ENCODE data around the gene CYGB. TPM values are rescaled to one million over a fixed set of nuclear protein-coding genes. Genes with fewer than 3 reads are reported as not detected.

Gene CYGB
- total RNA-seq, 2 experiments from 2014 or later: not detected

DNA sequence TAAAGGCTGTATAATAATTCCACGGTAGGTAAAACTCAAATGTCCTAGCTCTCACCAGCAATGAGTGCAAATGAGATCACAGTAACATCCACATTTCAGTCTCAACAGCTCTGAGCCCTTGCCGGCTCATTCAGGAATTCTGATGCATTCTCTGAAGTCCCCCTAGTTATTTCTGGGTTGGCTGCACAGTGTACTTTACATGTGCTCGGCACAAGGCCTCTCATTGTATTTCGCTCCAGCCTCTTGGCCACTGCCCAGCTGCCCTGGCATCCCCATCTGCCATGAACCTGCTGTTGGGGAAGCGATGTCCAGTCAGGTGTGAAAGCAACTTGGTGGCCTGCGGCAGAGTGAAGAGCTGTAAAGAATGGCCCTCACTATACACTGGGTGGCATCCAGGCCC, 16.6 kb upstream of the CYGB start:
- ATAC-seq (no peak), DNase-seq (no peak)
- Mint-ChIP-seq H3K27ac (no peak overlapping the region), H3K4me3 (no peak overlapping the region), H3K36me3 (peaks cover 8% of the 10 kb centered on the region), H3K4me1 (peaks cover 32% of the 10 kb centered on the region), H3K27me3 (no peaks in the 10 kb centered on the region), H3K9me3 (ENCODE audit: low read depth) (no peaks in the 10 kb centered on the region)
- CTCF ChIA-PET: interaction anchor here (1.1 kb wide), 1 partner anchor 70 kb away, joined by 3 read pairs; no protein-coding TSS in a partner anchor

DNA sequence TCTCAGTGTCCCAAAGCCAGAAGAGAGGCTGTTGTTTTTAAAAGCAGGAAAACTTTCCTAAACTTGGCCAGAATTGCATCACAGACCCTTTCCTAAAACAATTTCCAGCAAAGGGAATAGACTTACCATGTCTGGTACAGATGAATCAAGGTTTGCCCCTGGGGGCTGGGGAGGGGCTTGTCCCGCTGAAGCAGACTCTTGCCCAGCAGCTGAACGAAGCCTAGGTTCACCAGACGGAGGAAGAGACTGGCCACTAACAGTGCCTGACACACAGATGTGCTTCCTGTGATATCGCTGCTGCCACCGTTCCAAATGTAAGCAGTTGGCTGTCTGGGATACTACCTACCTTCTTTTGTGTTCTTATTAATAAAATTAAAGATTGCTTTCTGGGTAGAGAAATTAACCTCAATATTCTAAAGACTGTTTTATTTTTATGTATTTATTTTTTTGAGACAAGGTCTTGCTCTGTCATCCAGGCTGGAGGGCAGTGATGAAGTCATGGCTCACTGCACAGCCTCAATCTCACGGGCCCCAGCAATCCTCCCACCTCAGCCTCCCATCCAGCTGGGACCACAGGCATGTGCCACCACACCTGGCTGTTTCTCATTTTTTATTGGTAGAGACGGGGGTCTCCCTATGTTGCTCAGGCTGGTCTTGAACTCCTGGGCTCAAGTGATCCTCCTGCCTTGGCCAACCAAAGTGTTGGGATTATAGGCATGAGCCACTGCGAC, 15.8 kb upstream of the CYGB start:
- CTCF ChIA-PET: interaction anchor here (1.1 kb wide), 1 partner anchor 70 kb away, joined by 3 read pairs; no protein-coding TSS in a partner anchor
- Mint-ChIP-seq H3K4me3 (no peak overlapping the region), H3K4me1 (peaks cover 26% of the 10 kb centered on the region), H3K9me3 (ENCODE audit: low read depth) (no peaks in the 10 kb centered on the region), H3K36me3 (peaks cover 2% of the 10 kb centered on the region), H3K27me3 (no peaks in the 10 kb centered on the region), H3K27ac (no peak overlapping the region)
- no peak for DNase-seq
- ATAC-seq: no peak

DNA sequence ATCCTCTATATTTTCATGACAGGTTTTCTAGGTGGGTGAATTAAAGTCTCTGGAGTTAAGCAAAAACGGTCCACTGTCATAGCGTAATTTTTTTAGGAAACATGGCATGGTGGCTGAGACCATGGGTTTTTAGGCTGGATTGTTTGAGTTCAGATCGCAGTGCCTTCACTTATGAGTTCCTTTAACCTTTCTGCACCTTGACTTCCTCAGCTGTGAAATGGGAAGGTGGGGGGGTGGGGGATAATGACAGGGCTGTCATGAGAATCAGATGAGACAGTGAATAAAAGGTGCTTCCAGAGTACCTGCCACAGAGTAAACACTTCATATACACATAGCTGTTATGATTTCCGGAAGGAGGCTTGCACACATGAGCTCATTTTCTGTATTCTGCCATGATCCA, 14.2 kb upstream of the CYGB start:
- no peak overlapping the region for H3K27ac Mint-ChIP-seq
- no peak overlapping the region for H3K4me3 Mint-ChIP-seq
- H3K9me3 Mint-ChIP-seq (ENCODE audit: low read depth): no peaks in the 10 kb centered on the region
- CTCF ChIA-PET: interaction anchor here (0.6 to 2.0 kb wide), 10 partner anchors 8 to 130 kb away, joined by 3 to 11 read pairs (median 3); no protein-coding TSS in a partner anchor
- peaks cover 2% of the 10 kb centered on the region for H3K36me3 Mint-ChIP-seq
- no peak for DNase-seq
- no peaks in the 10 kb centered on the region for H3K27me3 Mint-ChIP-seq
- peaks cover 16% of the 10 kb centered on the region for H3K4me1 Mint-ChIP-seq
- ATAC-seq: no peak

DNA sequence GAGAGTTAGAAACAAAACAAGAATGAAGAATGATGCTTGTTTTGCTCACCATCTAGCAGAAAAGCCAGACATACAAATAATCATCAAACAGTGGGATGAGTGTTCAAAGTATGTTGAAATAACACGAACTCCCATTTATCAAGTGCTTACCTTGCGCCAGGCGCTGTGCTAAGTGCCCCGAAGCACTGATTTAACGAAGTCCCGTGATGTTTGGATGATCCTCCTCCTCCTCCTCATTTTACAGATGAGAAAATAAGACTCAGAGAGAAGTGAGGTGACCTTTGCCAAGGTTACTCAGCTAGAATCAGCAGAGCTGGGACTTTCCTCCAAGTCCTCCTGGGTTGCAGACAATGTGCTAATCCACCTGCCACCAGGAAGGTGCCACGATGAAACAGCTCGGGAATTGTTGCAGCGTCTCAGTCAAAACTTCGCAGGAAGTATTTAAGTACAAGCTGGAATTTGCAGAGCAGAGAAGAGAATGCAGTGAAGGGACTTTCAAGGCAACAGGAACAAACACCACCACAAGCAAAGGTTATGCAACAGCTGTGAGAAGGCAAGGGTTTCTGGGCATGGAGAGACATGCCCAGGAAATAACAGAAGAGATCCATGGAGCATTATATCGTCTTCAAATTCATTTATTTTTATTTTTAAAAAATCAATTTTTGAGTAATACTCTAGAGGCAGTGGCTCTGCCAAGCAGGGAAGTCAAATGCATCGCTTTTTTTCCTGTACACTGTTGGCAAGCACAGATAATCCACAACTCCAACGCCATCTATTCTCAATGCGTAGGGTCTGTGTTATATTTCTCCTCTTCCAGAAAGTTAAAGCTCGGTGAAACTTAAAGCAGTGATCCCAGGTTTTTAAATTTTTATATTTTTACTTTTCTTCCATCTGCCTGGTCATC, 13.5 kb upstream of the CYGB start:
- H3K4me1 Mint-ChIP-seq: peaks cover 11% of the 10 kb centered on the region
- CTCF ChIA-PET: interaction anchor here (0.6 to 2.0 kb wide), 8 partner anchors 7 to 73 kb away, joined by 3 to 11 read pairs (median 3); no protein-coding TSS in a partner anchor
- H3K27me3 Mint-ChIP-seq: no peaks in the 10 kb centered on the region
- DNase-seq (no peak), ATAC-seq (no peak)
- no peak overlapping the region for H3K4me3 Mint-ChIP-seq
- peaks cover 2% of the 10 kb centered on the region for H3K36me3 Mint-ChIP-seq
- H3K27ac Mint-ChIP-seq: no peak overlapping the region
- no peaks in the 10 kb centered on the region for H3K9me3 Mint-ChIP-seq (ENCODE audit: low read depth)

DNA sequence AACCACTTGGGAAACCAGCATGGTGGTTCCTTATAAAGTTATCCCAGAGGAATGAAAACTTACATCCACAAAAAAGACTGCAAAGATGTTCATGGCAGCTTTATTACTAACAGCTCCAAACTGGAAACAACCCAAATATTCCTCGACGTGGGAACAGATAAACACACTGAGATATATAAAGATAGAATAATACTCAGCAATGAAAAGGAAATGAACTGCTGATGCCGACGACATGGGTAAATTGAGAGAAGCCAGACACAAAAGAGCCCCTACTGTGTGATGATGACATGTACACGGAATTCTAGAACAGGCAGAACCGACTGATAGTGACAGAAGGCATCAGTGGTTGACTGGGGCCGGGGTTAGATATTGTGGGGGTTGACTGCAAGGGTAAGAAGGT, 12.0 kb upstream of the CYGB start:
- Mint-ChIP-seq H3K27ac (no peak overlapping the region), H3K36me3 (no peaks in the 10 kb centered on the region), H3K27me3 (peaks cover 2% of the 10 kb centered on the region), H3K4me1 (peaks cover 3% of the 10 kb centered on the region), H3K9me3 (ENCODE audit: low read depth) (no peaks in the 10 kb centered on the region), H3K4me3 (no peak overlapping the region)
- DNase-seq (no peak), ATAC-seq (no peak)
- CTCF ChIA-PET: interaction anchor here (1.0 to 1.3 kb wide), 3 partner anchors 12 to 74 kb away, joined by 3 to 7 read pairs (median 4); partner anchors contain the start of gene CYGB

DNA sequence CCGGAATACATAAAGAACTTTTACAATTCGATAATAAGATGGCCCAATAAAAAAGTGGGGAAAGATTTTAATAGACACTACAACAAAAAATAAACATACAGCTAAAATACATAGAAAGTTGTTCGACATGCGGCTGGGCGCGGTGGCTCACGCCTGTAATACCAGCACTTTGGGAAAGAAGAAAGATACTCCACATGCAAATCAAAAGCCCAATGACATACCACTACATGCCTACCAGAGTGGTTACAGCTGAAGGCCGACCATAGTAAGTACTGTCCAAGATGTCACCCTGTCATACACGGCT, 11.7 kb upstream of the CYGB start:
- no peaks in the 10 kb centered on the region for H3K36me3 Mint-ChIP-seq
- DNase-seq (no peak), ATAC-seq (no peak)
- no peak overlapping the region for H3K27ac Mint-ChIP-seq
- H3K4me3 Mint-ChIP-seq: no peak overlapping the region
- H3K4me1 Mint-ChIP-seq: peaks cover 3% of the 10 kb centered on the region
- H3K9me3 Mint-ChIP-seq (ENCODE audit: low read depth): no peaks in the 10 kb centered on the region
- peaks cover 2% of the 10 kb centered on the region for H3K27me3 Mint-ChIP-seq
- CTCF ChIA-PET: interaction anchor here (1.0 to 1.3 kb wide), 3 partner anchors 12 to 75 kb away, joined by 3 to 7 read pairs (median 4); partner anchors contain the start of gene CYGB

DNA sequence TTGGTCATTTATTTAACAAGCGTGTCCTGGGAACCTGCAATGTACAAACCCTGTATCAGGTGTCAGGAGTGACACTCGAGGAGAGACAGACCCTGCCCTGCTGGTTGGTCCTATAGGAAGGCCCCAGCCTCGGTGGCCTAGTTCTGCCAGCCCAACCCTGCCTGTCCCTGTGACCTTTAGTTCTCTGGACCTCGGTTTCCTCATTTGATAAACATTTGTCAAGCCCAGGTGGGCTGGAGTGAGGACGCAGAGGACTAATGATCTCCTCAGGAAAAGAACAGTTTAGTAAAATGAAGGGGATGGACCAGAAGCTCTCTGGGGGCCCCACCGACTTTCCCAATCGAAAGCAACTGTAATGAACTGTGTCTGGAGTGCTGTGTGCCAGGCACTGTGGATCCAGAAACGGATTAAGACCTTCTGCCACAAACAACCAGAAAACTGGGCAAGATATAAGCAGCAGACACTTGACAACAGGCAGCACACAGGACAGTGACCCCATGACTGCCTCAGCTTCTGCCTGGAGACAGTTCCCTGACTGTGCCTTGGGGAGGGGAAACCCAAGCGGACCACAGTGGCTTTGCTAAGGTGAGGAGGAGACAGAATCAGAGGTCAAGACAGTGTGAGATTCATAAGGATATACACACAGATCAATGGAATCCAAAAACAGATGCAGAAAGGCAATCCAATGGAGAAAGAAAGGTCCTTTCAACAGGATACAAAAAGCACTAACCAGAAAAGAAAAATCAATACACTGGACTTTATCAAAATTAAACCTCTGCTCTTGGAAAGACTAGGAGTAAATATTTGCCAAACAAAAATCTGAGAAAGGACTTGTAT, 11.1 kb upstream of the CYGB start:
- H3K27ac Mint-ChIP-seq: no peak overlapping the region
- H3K27me3 Mint-ChIP-seq: peaks cover 8% of the 10 kb centered on the region
- ATAC-seq: no peak
- no peak for DNase-seq
- no peaks in the 10 kb centered on the region for H3K9me3 Mint-ChIP-seq (ENCODE audit: low read depth)
- no peaks in the 10 kb centered on the region for H3K36me3 Mint-ChIP-seq
- CTCF ChIA-PET: interaction anchor here (1.0 to 1.2 kb wide), 3 partner anchors 11 to 75 kb away, joined by 3 to 4 read pairs (median 3); partner anchors contain the start of gene CYGB
- H3K4me1 Mint-ChIP-seq: peaks cover 5% of the 10 kb centered on the region
- H3K4me3 Mint-ChIP-seq: no peak overlapping the region

DNA sequence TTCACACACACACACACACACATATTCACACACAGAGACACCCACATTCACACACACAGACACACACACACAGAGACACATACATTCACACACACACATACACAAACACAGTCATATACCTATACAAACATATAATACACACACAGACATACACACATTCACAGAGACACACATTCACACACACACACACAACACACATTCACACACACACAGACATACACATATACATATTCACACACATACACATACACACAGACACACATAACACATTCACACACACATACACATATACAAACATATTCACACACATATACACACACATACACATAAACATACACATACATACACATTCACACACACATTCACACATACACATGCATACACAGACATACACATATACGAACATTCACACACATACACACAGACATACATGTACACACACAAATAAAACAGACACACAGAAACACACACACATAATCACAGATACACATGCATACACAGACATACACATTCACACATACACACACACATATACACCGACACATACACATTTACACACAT, 10.2 kb upstream of the CYGB start:
- ATAC-seq (no peak), DNase-seq (no peak)
- no peak overlapping the region for H3K4me3 Mint-ChIP-seq
- CTCF ChIA-PET: interaction anchor here (0.8 to 6.4 kb wide), 7 partner anchors 10 to 139 kb away, joined by 3 to 77 read pairs (median 7); no protein-coding TSS in a partner anchor
- no peaks in the 10 kb centered on the region for H3K36me3 Mint-ChIP-seq
- H3K4me1 Mint-ChIP-seq: peaks cover 5% of the 10 kb centered on the region
- no peaks in the 10 kb centered on the region for H3K9me3 Mint-ChIP-seq (ENCODE audit: low read depth)
- H3K27me3 Mint-ChIP-seq: peaks cover 8% of the 10 kb centered on the region
- H3K27ac Mint-ChIP-seq: no peak overlapping the region

DNA sequence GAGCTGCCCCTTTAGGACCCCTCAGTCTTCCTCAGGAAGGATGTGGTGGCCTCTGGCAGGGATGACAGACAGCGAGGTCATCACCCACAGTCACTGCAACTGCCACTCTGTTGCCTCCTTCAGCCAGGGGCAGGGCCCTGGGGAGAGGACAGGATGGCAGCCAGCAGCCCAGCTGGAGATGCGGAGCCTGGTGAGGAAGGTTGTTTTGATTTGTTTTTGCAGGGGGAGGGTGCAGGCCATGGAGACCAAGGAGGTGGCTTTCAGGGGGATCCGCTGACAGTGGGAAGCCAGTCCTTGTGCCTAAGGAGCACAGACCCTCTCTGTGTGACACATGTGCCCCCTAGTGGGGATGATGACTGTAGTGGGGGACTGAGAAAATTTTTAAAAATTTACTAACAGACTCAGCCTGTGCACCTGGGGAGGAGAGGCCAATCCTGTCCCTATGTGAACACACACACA, 9.7 kb upstream of the CYGB start:
- no peak overlapping the region for H3K4me3 Mint-ChIP-seq
- DNase-seq: peak; percentile 75
- peak; percentile 90 for ATAC-seq
- H3K27me3 Mint-ChIP-seq: peaks cover 11% of the 10 kb centered on the region
- no peaks in the 10 kb centered on the region for H3K36me3 Mint-ChIP-seq
- CTCF ChIA-PET: interaction anchor here (0.8 to 6.4 kb wide), 12 partner anchors 10 to 139 kb away, joined by 3 to 77 read pairs (median 4); no protein-coding TSS in a partner anchor
- no peak overlapping the region for H3K27ac Mint-ChIP-seq
- no peaks in the 10 kb centered on the region for H3K9me3 Mint-ChIP-seq (ENCODE audit: low read depth)
- H3K4me1 Mint-ChIP-seq: peaks cover 5% of the 10 kb centered on the region

DNA sequence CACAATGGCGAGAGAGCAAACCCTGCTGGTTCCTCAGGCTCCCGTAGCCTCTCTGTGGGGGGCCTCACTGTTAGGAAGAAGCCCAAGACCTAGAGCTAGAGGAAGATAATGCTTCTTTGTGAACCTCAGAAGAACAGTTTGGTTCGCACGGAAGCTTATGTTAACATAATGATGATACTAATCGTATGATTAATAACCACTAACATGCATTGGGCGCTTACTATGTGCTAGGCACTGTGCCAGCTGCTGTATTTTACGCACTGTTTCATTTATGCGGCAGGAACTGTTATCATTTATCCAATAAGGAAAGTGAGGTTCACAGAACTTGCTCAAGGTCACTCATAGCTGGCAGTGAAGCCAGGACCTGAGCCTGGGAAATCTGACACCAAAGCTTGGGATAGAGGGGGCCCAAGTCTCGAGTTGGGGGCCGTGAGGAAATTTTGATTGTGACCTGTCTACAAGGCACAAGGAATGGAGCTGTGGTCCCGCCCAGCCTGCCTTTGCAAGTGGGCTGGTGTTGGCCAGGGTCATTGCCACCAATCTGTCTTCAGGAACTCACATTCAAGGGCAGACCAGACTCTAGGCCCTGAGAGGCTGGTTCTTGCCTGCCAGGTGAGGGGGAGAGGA, 9.2 kb upstream of the CYGB start:
- ATAC-seq (no peak), DNase-seq (no peak)
- CTCF ChIA-PET: interaction anchor here (0.8 to 6.4 kb wide), 13 partner anchors 10 to 138 kb away, joined by 3 to 77 read pairs (median 4); no protein-coding TSS in a partner anchor
- Mint-ChIP-seq H3K36me3 (no peaks in the 10 kb centered on the region), H3K4me3 (no peak overlapping the region), H3K27me3 (peaks cover 16% of the 10 kb centered on the region), H3K27ac (no peak overlapping the region), H3K9me3 (ENCODE audit: low read depth) (no peaks in the 10 kb centered on the region), H3K4me1 (peaks cover 5% of the 10 kb centered on the region)

DNA sequence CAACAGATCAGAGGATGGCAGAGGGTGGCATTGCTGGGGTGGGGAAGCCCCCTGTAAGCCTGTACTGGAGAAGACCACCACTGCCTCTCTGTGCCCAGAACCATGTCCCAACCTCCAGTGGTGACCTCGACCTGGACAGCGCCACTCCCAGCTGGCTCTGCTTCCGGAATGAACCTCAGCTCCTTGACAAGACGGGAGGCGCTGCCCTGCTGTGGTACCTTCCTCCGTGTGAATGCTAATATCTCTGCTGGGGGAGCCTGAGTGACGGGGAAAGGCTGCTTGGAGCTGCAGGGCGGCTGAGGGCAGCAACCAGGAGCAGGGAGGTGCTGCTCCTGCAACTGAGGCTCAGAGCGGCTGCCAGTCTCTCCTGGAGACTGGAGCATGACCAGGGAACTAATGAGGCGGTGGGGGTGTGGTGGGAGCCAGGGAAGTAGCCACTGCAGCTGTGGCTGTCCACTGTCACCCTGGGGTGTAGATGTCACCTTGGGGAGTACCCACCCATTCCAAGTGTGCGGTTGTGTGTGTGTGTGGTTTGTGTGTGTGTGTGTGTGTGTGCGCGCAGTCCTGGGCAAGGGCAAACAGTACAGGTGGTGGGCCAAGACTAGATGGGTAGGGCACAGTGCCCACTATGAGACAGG, 8.5 kb upstream of the CYGB start:
- no peaks in the 10 kb centered on the region for H3K36me3 Mint-ChIP-seq
- DNase-seq: no peak
- H3K27ac Mint-ChIP-seq: no peak overlapping the region
- CTCF ChIA-PET: interaction anchor here (0.8 to 6.4 kb wide), 13 partner anchors 10 to 138 kb away, joined by 3 to 77 read pairs (median 5); no protein-coding TSS in a partner anchor
- H3K9me3 Mint-ChIP-seq (ENCODE audit: low read depth): no peaks in the 10 kb centered on the region
- H3K27me3 Mint-ChIP-seq: peaks cover 21% of the 10 kb centered on the region
- no peak overlapping the region for H3K4me3 Mint-ChIP-seq
- ATAC-seq: no peak
- H3K4me1 Mint-ChIP-seq: peaks cover 5% of the 10 kb centered on the region

Data from activated CD8-positive, alpha-beta memory T cell treated with anti-CD3 and anti-CD28 coated beads, Interleukin-2, amount 10 ng/mL, durations not matched to agents 7 days and 5 days (primary cell).